IMR-90 (cell line): Measurements from ENCODE around the gene IFITM10. TPM values are rescaled to one million over a fixed set of nuclear protein-coding genes. Genes with fewer than 3 reads are reported as not detected.

ENCODE experiments used
- ATAC-seq: fragments of 200-7000 bp; cut with Tn5 transposase; 2 replicates; pipeline ENCODE4 v1.9.1; 2020; ENCODE audit warnings: low read depth, mild to moderate bottlenecking, moderate library complexity
- BruUV-seq: library from RNA; stranded (reverse); fragments of 400-500 nt; replicated peaks from 2 replicates; lab custom pipeline; 2021; lab: Mats Ljungman, UMichigan
- CTCF ChIA-PET: fragments of 300-600 bp; formaldehyde crosslinking; extraction: SDS; loops from one replicate; lab custom pipeline; 2021; ENCODE audit warnings: antibody characterized with exemption; lab: Yijun Ruan, JAX
- POLR2A ChIA-PET: fragments of 300-600 bp; sonication (Branson Sonifier 250); formaldehyde crosslinking; loops from one replicate; lab custom pipeline; 2022; ENCODE audit warnings: antibody characterized with exemption; ENCODE audit not compliant: unreplicated experiment; lab: Charles Lee
- DNase-seq: peaks from one replicate; pipeline ENCODE4 v3.0.0; 2013
- H2AFZ ChIP-seq: replicated peaks from 2 replicates; pipeline ENCODE3; 2013; ENCODE audit warnings: low read length, mild to moderate bottlenecking; ENCODE audit not compliant: poor library complexity
- H2AK5ac ChIP-seq: 2 replicates; pipeline ENCODE4 v1.6.1; 2013; ENCODE audit warnings: low read depth, low read length, inconsistent platforms
- H2AK9ac ChIP-seq: replicated peaks from 2 replicates; pipeline ENCODE3; 2013; ENCODE audit warnings: mild to moderate bottlenecking, low read depth, low read length, moderate library complexity; ENCODE audit not compliant: poor library complexity
- H2BK120ac ChIP-seq: 2 replicates; pipeline ENCODE4 v1.6.1; 2013; ENCODE audit warnings: low read depth, low read length, inconsistent platforms
- H2BK15ac ChIP-seq: 3 replicates; pipeline ENCODE4 v1.6.1; 2013; ENCODE audit warnings: low read depth, low read length, inconsistent platforms
- H2BK20ac ChIP-seq: 2 replicates; pipeline ENCODE4 v1.6.1; 2013; ENCODE audit warnings: low read depth, mild to moderate bottlenecking, inconsistent platforms, low read length, moderate library complexity
- H2BK5ac ChIP-seq: 2 replicates; pipeline ENCODE4 v1.6.1; 2013; ENCODE audit warnings: mild to moderate bottlenecking, low read depth, low read length, inconsistent platforms; ENCODE audit not compliant: poor library complexity, severe bottlenecking
- H3K14ac ChIP-seq: replicated peaks from 2 replicates; pipeline ENCODE4 v1.6.1; 2013; ENCODE audit warnings: low read depth, low read length, inconsistent platforms
- H3K18ac ChIP-seq: 2 replicates; pipeline ENCODE4 v1.6.1; 2013; ENCODE audit warnings: low read depth, low read length, control low read depth
- H3K23ac ChIP-seq: 2 replicates; pipeline ENCODE4 v1.6.1; 2013; ENCODE audit warnings: low read depth, low read length, inconsistent platforms
- H3K27ac ChIP-seq: 2 replicates; pipeline ENCODE4 v1.5.1; 2013; ENCODE audit warnings: mild to moderate bottlenecking, control low read depth, low read length; ENCODE audit not compliant: insufficient read depth
- H3K27me3 ChIP-seq: 2 replicates; pipeline ENCODE4 v1.6.1; 2013; ENCODE audit warnings: low read length; ENCODE audit not compliant: control insufficient read depth, insufficient read depth
- H3K36me3 ChIP-seq: 2 replicates; pipeline ENCODE4 v1.6.1; 2013; ENCODE audit warnings: low read length, mixed read lengths; ENCODE audit not compliant: control insufficient read depth, insufficient read depth
- H3K4ac ChIP-seq: 2 replicates; pipeline ENCODE4 v1.6.1; 2013; ENCODE audit warnings: low read depth, low read length, inconsistent platforms
- H3K4me1 ChIP-seq: 2 replicates; pipeline ENCODE4 v1.6.1; 2013; ENCODE audit warnings: low read length, mixed read lengths; ENCODE audit not compliant: control insufficient read depth, insufficient read depth
- H3K4me2 ChIP-seq: 2 replicates; pipeline ENCODE4 v1.6.1; 2013; ENCODE audit warnings: low read depth, mild to moderate bottlenecking, control low read depth, low read length, moderate library complexity
- H3K4me3 ChIP-seq: 2 replicates; pipeline ENCODE4 v1.5.1; 2013; ENCODE audit warnings: low read depth, mild to moderate bottlenecking, control low read depth, low read length, moderate library complexity; ENCODE audit not compliant: insufficient read depth
- H3K56ac ChIP-seq: 2 replicates; pipeline ENCODE4 v1.6.1; 2013; ENCODE audit warnings: low read length, inconsistent platforms; ENCODE audit not compliant: insufficient read depth; ENCODE audit errors: extremely low read depth
- H3K79me1 ChIP-seq, 2 experiments: 2 replicates each; pipeline ENCODE4 v1.6.1; 2013; ENCODE audit warnings: low read length in 2 of 2, inconsistent platforms in 1 of 2, low read depth in 1 of 2
- H3K9ac ChIP-seq: 2 replicates; pipeline ENCODE4 v1.6.1; 2013; ENCODE audit warnings: low read depth, low read length, control low read depth
- H3K9me1 ChIP-seq: 2 replicates; pipeline ENCODE4 v1.6.1; 2013; ENCODE audit warnings: low read length, inconsistent platforms; ENCODE audit not compliant: insufficient read depth
- H3K9me3 ChIP-seq: 2 replicates; pipeline ENCODE4 v1.6.1; 2013; ENCODE audit warnings: low read length; ENCODE audit not compliant: control insufficient read depth, insufficient read depth
- H4K20me1 ChIP-seq: 2 replicates; pipeline ENCODE4 v1.6.1; 2013; ENCODE audit warnings: low read length, inconsistent platforms; ENCODE audit not compliant: insufficient read depth
- H4K5ac ChIP-seq: 2 replicates; pipeline ENCODE4 v1.6.1; 2013; ENCODE audit warnings: mild to moderate bottlenecking, low read depth, low read length, control low read depth
- H4K8ac ChIP-seq, 2 experiments: 2 replicates each; pipeline ENCODE4 v1.6.1; 2013; ENCODE audit warnings: low read depth in 2 of 2, low read length in 2 of 2, control low read depth in 1 of 2, inconsistent platforms in 1 of 2
- H4K91ac ChIP-seq: 2 replicates; pipeline ENCODE4 v1.6.1; 2013; ENCODE audit warnings: low read depth, low read length, inconsistent platforms; ENCODE audit not compliant: insufficient read depth
- BHLHE40 ChIP-seq: fragments of 150-350 bp; IDR thresholded peaks from 2 replicates; pipeline ENCODE4 v1.6.1; 2016; ENCODE audit warnings: mild to moderate bottlenecking, low read depth, low read length
- CHD1 ChIP-seq: IDR thresholded peaks from 2 replicates; pipeline ENCODE4 v1.6.1; 2012; ENCODE audit warnings: low read depth, low read length, improper control_type of control experiment
- FOS ChIP-seq: fragments of 150-350 bp; IDR thresholded peaks from 2 replicates; pipeline ENCODE4 v1.6.1; 2016; ENCODE audit warnings: low read depth, low read length
- MAZ ChIP-seq: IDR thresholded peaks from 2 replicates; pipeline ENCODE4 v1.6.1; 2012; ENCODE audit warnings: low read depth, mild to moderate bottlenecking, low read length, improper control_type of control experiment, moderate library complexity, borderline replicate concordance
- MXI1 ChIP-seq: IDR thresholded peaks from 2 replicates; pipeline ENCODE4 v1.6.1; 2012; ENCODE audit warnings: low read depth, mild to moderate bottlenecking, low read length, moderate library complexity, borderline replicate concordance
- POLR2A ChIP-seq: IDR thresholded peaks from 2 replicates; pipeline ENCODE4 v1.6.1; 2012; ENCODE audit warnings: mild to moderate bottlenecking, low read depth, low read length
- RAD21 ChIP-seq: IDR thresholded peaks from 2 replicates; pipeline ENCODE4 v1.6.1; 2012; ENCODE audit warnings: low read length, improper control_type of control experiment
- RCOR1 ChIP-seq: IDR thresholded peaks from 2 replicates; pipeline ENCODE4 v1.6.1; 2012; ENCODE audit warnings: mild to moderate bottlenecking, low read length, improper control_type of control experiment; ENCODE audit not compliant: insufficient replicate concordance
- RFX5 ChIP-seq: IDR thresholded peaks from 2 replicates; pipeline ENCODE4 v1.8.0; 2012; ENCODE audit warnings: low read depth, mild to moderate bottlenecking, low read length, moderate library complexity
- SMC3 ChIP-seq: fragments of 150-350 bp; IDR thresholded peaks from 2 replicates; pipeline ENCODE4 v1.6.1; 2016; ENCODE audit warnings: low read depth, mild to moderate bottlenecking, antibody characterized with exemption, low read length, moderate library complexity
- WGBS, 2 experiments: methylation state at CpG; one replicate each; pipeline versions ENCODE4 v1.1.5 to v1.1.7; 2013; ENCODE audit warnings: missing lambda C conversion rate in 2 of 2; ENCODE audit not compliant: insufficient read length in 1 of 2; ENCODE audit errors: extremely low coverage in 2 of 2; 5-methylcytosine and 5-hydroxymethylcytosine counted together
- dilution Hi-C: fragments of 300-500 bp; cut with HindIII; formaldehyde crosslinking; loops from one replicate; pipeline ENCODE4 v1.14.3; 2018; ENCODE audit warnings: low sequenced_read_pairs; ENCODE audit not compliant: unreplicated experiment
- in situ Hi-C: fragments of 300-500 bp; cut with MboI; formaldehyde crosslinking; loops from 3 replicates; pipeline ENCODE4 v1.14.3; 2019; ENCODE audit warnings: low sequenced_read_pairs, inconsistent platforms, mixed read lengths
- intact Hi-C: fragments of 100-400 bp; cut with micrococcal nuclease; formaldehyde crosslinking; loops from 2 replicates; pipeline ENCODE4 v1.10.0; 2022
- polyA plus RNA-seq, 3 experiments: library from polyadenylated mRNA; depleted of rRNA; stranded (reverse); fragments of >200 nt; gene quantifications; 2 replicates each; pipeline ENCODE4 v1.2.3, GENCODE V29; 2012; ENCODE audit warnings: low replicate concordance in 1 of 3
- total RNA-seq: library from RNA; depleted of rRNA; stranded (reverse); fragments of >200 nt; gene quantifications from 2 replicates; pipeline ENCODE4 v1.2.3, GENCODE V29; 2012
- TF ChIP-seq, protein P1 (sequence below): conservative IDR thresholded peaks from 2 replicates; pipeline ENCODE4 v1.5.1; 2012; ENCODE audit warnings: mild to moderate bottlenecking, low read depth, low read length, improper control_type of control experiment
- TF ChIP-seq, protein P2 (sequence below): fragments of 150-350 bp; IDR thresholded peaks from 2 replicates; pipeline ENCODE4 v1.6.1; 2017; ENCODE audit warnings: mild to moderate bottlenecking, antibody characterized with exemption, low read length, low read depth
- TF ChIP-seq, protein P3 (sequence below): fragments of 150-350 bp; IDR thresholded peaks from 2 replicates; pipeline ENCODE4 v1.6.1; 2016; ENCODE audit warnings: low read depth, mild to moderate bottlenecking, low read length, moderate library complexity, borderline replicate concordance

IFITM10 gene
- total and polyA plus RNA-seq, 2 of the 4 experiments (the other 2 are of a cell fraction), result 0.15 to 0.18 TPM

DNA sequence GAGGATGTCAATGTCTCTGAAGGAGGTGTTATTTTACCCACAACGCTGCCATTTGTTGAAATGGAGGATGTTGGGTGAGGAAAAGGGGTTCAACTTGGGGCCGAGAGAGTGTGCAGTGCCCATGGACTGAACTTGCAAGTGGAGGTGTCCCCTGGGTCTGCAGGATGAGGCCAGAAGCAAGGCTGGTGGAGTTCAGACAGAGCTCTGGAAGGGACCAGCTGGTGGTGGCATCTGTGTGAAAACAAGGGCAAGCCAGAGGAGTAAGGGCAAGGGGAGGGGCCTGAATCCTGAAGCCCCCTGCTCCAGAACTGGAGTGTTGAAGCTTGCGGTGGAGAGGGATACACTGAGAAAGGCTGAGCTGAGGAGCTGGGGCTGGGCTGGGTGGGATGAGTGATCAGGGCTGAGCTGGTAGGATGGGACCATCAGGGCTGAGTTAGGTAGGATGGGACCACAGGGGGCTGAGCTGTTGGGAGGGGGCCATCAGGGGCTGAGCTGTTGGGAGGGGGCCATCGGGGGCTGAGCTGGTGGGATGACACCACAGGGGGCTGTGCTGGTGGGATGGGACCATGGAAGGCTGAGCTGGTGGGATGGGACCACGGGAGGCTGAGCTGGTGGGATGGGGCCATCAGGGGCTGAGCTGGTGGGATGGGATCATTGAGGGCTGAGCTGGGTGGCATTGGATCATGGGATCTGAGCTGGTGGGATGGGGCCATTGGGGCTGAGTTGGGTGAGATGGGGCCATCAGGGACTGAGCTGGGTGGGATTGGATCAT lies 26.7 kb upstream of the IFITM10 start:
- dilution Hi-C loops, result no loop called here
- Histone ChIP-seq H4K8ac (no peak overlapping the region), H3K27me3 (peaks cover 39% of the 10 kb centered on the region), H3K27ac (no peak overlapping the region), H3K9me3 (peaks cover 9% of the 10 kb centered on the region), H3K4ac (no peak overlapping the region), H2BK120ac (no peak overlapping the region), H3K36me3 (no peaks in the 10 kb centered on the region), H2BK15ac (no peak overlapping the region), H4K5ac (no peak overlapping the region), H3K9me1 (peaks cover 3% of the 10 kb centered on the region), H4K20me1 (no peaks in the 10 kb centered on the region; the same call in 1 of the 2 replicates), H2AK5ac (no peak overlapping the region), H3K4me3 (no peak overlapping the region), H3K14ac (no peak overlapping the region), H3K56ac (no peak overlapping the region; the same call in 1 of the 2 replicates), H2BK5ac (no peak overlapping the region), H3K23ac (no peak overlapping the region), H2AK9ac (no peak overlapping the region), H4K91ac (no peak overlapping the region), H3K4me1 (peaks cover 6% of the 10 kb centered on the region), H2AFZ (no peak overlapping the region), H3K79me1 (no peaks in the 10 kb centered on the region), H3K18ac (no peak overlapping the region), H3K9ac (no peak overlapping the region), H2BK20ac (no peak overlapping the region), H3K4me2 (no peak overlapping the region)
- WGBS, 2 experiments, result 71% methylated on average over 3 of the region's 5 CpGs; no CpG with 5 or more reads in 1 of the 2 experiments
- CTCF ChIA-PET, result no interaction called here
- in situ Hi-C loops, result no loop called here
- DNase-seq (no peak), ATAC-seq (no peak)
- TF ChIP-seq MXI1 (no peak), RAD21 (no peak), MAZ (no peak), RFX5 (no peak), RCOR1 (no peak), POLR2A (no peak), BHLHE40 (no peak), CHD1 (no peak), SMC3 (no peak), FOS (no peak)
- TF ChIP-seq, protein P1, sequence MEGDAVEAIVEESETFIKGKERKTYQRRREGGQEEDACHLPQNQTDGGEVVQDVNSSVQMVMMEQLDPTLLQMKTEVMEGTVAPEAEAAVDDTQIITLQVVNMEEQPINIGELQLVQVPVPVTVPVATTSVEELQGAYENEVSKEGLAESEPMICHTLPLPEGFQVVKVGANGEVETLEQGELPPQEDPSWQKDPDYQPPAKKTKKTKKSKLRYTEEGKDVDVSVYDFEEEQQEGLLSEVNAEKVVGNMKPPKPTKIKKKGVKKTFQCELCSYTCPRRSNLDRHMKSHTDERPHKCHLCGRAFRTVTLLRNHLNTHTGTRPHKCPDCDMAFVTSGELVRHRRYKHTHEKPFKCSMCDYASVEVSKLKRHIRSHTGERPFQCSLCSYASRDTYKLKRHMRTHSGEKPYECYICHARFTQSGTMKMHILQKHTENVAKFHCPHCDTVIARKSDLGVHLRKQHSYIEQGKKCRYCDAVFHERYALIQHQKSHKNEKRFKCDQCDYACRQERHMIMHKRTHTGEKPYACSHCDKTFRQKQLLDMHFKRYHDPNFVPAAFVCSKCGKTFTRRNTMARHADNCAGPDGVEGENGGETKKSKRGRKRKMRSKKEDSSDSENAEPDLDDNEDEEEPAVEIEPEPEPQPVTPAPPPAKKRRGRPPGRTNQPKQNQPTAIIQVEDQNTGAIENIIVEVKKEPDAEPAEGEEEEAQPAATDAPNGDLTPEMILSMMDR, result no peak
- TF ChIP-seq, protein P2, sequence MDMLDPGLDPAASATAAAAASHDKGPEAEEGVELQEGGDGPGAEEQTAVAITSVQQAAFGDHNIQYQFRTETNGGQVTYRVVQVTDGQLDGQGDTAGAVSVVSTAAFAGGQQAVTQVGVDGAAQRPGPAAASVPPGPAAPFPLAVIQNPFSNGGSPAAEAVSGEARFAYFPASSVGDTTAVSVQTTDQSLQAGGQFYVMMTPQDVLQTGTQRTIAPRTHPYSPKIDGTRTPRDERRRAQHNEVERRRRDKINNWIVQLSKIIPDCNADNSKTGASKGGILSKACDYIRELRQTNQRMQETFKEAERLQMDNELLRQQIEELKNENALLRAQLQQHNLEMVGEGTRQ, result no peak
- TF ChIP-seq, protein P3, sequence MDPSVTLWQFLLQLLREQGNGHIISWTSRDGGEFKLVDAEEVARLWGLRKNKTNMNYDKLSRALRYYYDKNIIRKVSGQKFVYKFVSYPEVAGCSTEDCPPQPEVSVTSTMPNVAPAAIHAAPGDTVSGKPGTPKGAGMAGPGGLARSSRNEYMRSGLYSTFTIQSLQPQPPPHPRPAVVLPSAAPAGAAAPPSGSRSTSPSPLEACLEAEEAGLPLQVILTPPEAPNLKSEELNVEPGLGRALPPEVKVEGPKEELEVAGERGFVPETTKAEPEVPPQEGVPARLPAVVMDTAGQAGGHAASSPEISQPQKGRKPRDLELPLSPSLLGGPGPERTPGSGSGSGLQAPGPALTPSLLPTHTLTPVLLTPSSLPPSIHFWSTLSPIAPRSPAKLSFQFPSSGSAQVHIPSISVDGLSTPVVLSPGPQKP, result no peak
- intact Hi-C loops, result no loop called here
- BruUV-seq, result no TSS peak
- POLR2A ChIA-PET, result no interaction called here
